SIG-M5 treated with dmso at 0.1 percent for 504 hours (cell line): Measurements from ENCODE around the gene RASA2.

Source experiments
- DNase-seq: peaks from one replicate; lab custom pipeline; 2025; ENCODE audit not compliant: unreplicated experiment; lab: John Stamatoyannopoulos, UW

The RASA2 gene, protein sequence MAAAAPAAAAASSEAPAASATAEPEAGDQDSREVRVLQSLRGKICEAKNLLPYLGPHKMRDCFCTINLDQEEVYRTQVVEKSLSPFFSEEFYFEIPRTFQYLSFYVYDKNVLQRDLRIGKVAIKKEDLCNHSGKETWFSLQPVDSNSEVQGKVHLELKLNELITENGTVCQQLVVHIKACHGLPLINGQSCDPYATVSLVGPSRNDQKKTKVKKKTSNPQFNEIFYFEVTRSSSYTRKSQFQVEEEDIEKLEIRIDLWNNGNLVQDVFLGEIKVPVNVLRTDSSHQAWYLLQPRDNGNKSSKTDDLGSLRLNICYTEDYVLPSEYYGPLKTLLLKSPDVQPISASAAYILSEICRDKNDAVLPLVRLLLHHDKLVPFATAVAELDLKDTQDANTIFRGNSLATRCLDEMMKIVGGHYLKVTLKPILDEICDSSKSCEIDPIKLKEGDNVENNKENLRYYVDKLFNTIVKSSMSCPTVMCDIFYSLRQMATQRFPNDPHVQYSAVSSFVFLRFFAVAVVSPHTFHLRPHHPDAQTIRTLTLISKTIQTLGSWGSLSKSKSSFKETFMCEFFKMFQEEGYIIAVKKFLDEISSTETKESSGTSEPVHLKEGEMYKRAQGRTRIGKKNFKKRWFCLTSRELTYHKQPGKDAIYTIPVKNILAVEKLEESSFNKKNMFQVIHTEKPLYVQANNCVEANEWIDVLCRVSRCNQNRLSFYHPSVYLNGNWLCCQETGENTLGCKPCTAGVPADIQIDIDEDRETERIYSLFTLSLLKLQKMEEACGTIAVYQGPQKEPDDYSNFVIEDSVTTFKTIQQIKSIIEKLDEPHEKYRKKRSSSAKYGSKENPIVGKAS

DNA sequence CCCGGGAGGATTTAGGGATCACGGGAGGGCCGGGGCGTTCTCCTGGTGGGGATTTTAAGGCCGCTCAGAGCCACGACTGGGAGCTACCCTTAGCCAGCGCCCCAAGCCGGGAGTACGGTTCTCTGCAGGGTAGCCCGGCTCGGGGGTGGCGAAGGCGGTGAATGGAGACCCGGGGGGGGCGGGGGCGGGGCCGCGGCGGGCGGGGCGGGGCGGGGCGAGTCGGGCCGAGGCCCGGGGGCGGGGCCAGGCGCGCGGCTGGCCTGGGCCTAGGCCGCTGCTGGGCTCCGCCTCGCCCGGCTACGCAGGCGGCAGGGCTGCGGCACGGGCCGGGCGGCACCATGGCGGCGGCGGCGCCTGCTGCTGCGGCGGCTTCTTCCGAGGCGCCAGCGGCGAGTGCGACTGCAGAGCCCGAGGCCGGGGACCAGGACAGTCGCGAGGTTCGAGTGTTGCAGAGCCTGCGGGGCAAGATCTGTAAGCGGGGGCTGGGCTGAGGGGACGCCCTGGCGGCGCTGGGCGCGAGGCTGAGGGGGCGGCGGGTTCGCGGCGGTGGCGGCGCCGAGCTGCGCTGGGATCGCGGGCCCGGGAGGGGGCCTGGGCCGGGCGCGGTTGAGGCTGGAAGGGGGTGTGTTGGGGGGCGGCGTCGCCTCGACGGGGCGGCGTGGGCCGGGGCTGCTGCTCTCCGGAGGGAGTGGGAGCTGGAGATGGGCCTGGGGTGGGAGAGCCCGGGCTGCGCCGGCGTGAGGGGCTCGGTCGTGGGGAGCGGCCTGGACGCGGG lies at the start of gene RASA2:
Gene RASA2 (plus strand): TSS at position 282 of the 775 bp plus-strand sequence. CDS start 57 bp downstream, at position 339.
- DNase-seq: peak; percentile 48

DNA sequence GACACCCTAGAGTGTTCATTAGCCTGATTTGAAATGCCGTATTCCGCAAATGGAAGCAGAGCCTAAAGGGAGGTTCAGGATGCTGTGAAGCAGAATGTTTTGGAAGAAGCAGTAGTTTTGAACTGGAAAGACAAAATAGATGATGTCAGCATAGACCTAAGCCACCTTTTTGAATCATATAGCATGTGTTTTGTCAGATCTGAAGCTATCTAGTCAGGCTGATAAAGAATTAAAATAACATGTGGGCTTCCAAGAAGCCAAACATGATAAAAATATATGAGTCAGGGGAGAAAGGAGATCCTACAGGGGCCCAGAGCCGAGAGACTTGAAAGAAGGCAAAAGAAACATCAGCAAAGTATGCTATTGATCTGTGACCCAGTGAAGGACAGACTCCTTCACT lies 47.2 kb upstream of the RASA2 start:
- no peak for DNase-seq

DNA sequence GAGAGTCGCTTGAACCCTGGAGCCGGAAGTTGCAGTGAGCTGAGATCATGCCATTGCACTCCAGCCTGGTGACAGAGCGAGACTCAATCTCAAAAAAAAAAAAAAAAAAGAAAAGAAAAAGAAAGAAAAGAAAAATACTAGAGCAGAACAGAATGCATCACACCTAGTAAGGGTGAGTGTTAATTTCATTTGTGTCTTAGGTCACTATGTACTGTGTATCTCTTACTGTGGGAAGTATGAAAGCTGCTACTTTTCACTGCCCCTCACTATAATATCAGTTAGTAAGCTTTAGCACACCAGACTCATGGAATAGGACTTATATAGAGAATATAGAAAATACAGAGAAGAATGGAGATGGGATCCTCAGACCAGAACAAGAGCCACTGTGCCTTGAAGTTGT lies 45.9 kb upstream of the RASA2 start:
- DNase-seq: no peak

DNA sequence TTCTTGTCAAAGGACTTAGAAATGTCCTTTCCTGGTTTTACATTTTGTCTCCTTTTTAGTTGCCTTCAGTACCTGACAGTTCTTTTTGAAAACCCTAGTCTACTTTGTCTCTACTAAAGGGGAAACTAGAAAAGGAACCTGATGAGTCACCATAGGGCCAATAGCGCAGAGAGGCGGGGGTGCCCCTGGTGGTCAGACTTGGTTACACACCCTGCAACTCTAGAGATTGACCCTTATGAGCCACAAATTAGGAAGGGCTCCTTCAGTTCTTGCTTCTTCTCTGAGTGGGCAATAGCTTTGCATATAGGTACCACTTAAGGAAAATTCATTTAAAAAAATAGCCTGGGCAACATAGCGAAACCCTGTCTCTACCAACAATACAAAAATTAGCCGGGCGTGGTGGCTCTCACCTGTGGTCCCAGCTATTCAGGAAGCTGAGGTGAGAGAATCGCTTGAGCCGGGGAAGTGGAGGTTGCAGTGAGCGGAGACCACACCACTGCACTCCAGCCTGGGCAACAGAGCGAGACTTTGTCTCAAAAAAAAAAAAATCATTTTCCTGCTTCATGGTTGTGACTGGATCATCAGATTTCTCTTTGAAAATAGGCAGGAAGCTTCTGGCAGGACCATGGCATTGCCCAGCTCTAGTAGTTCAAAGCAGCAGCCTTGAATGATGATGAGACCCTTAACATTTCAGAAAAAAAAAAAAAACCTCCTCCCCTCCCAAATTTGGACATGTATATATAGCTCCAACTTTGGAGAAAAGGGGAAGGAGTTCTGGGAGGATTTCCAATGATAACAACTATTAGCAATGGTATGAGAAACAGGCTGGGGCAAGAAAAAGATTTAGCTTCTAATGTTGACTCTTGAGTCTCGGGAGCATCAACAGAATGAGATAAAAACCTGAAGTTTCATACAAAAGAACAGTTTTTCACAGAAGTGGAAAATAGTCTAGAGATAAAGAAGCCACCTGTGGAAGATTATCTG lies 45.2 kb upstream of the RASA2 start:
- peak; percentile 91 for DNase-seq

DNA sequence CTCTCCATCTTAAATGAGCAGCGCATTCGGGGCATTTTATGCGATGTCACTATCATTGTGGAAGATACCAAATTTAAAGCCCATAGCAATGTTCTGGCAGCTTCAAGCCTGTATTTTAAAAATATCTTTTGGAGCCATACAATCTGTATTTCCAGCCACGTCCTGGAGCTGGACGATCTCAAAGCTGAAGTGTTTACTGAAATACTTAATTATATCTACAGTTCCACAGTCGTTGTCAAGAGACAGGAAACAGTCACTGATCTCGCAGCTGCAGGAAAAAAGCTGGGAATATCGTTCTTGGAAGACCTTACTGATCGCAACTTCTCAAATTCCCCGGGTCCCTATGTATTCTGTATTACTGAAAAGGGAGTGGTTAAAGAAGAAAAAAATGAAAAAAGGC lies 44.4 kb upstream of the RASA2 start:
- no peak for DNase-seq

DNA sequence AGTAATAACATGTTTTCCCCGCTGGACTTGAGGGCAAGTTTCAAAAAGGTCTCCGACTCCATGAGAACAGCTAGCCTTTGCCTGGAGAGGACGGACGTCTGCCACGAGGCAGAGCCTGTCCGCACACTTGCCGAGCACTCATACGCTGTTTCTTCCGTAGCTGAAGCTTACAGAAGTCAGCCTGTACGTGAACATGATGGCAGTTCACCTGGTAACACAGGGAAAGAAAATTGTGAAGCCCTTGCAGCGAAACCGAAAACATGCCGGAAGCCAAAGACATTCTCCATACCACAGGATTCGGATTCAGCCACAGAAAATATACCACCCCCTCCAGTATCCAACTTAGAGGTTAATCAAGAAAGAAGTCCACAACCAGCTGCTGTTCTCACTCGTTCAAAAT lies 43.9 kb upstream of the RASA2 start:
- no peak for DNase-seq

DNA sequence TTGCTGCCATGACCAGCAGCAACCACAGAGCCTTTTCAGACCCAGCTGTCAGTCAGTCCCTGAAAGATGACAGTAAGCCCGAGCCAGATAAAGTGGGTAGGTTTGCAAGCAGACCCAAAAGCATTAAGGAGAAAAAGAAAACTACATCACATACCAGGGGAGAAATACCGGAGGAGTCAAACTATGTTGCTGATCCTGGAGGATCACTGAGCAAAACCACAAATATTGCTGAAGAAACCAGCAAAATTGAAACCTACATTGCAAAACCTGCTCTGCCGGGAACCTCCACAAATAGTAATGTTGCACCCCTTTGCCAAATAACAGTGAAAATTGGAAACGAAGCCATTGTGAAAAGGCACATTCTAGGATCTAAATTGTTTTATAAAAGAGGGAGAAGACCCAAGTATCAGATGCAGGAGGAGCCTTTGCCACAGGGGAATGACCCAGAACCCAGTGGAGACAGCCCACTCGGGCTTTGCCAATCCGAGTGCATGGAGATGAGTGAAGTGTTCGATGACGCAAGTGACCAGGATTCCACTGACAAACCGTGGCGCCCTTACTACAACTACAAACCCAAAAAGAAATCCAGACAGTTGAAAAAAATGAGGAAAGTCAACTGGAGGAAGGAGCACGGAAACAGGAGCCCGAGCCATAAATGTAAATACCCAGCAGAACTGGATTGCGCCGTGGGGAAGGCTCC lies 42.1 kb upstream of the RASA2 start:
- no peak for DNase-seq

DNA sequence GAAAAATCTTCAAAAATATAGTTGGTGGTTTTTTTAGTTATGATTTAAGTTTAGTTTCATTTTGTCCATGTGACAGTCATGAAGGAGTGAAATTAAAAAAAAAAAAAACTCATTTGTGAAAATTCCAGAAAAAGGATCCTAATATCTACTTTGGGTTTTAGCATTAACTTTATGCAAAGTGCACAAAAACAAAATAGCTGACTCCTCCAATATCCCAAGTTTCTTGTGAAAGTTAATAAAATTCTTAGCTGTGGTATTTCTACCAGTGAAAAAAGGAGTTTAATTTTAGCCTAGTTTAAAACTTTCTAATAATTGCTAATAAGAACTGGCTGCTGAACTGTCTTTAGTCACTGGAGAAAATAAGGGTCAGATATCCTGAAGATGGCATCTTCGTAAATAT lies 40.8 kb upstream of the RASA2 start:
- DNase-seq: no peak

DNA sequence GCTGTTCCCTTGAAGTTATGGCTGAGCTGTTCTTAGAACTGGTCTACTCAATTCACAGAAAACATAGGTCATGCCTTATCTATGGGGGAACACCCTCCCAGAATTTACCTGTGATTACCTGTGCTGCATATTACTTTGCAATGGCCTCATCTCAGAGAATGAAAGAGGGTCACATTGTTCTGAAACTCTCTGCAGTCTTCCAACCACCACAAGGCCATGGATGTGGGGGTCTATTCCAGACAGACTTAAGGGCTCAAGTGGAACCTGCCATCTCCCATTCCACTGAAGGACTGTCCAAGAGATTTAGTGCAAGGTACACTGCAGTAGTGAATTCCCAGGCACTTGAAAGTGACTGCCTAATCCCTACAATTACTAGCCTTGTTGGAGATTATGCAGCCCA lies 40.1 kb upstream of the RASA2 start:
- no peak for DNase-seq

DNA sequence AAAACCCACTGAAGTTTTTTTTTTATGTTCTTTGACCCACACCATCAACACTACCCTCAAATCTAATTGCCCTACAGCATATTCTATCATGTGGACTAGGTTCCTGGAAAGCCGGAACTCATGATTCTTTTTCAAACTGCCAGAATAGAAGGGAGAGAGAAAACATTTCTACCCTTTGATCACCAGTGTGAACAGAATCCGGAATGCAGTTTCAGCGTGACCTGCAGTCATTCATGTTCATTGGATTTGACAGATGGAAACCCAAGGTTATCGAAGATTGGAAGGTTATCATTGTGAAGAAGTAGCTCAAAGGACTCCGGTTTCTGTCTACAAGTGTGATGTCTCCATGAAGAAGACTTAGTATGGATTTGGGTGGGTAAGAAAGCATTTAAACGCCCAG lies 39.4 kb upstream of the RASA2 start:
- no peak for DNase-seq

DNA sequence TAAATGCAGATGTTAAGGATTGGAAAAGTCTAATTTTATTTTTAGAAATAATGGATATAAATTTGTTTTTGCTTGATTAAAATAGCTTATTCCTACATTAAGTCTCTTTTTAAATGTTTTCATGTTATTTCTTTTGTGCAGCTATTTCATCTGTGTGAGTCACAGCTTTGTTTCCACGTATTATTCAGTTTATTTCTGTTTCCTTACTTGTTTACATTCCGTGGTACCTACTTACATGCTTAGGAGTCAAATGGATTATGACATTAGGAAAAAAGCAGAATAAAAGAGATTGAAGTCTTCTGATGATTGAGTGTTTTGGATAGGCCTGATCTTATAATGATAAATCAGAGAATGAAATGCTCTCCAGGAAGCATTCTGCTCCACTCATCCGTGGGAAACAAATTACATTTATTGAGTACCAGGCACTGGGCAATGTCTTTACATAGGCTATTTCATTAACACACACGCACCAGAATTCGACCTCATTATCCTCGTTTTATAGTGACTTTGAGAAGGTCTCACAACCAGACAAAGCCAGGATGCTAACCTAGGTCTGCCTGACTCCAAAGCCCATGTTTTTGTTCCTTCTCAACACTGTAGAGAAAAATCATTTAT lies 38.1 kb upstream of the RASA2 start:
- no peak for DNase-seq

DNA sequence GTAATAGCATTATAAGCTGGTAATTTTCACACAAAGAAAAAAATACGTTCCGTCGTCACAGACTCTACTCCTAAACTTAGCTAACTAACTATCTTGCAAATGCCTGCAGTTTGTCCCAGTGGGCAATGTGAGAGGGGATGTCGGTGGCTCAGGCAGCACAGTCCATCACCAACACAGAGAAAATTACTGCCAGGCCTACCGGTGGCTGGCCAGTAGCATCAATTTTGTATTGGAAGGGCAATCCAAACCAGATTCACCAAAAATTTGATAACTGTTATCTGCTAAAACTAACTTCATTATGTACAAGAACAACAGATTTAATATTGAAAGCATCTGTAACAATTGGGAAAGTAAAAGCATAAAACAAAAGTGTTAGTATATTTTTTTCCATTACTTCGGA lies 37.4 kb upstream of the RASA2 start:
- DNase-seq: no peak

DNA sequence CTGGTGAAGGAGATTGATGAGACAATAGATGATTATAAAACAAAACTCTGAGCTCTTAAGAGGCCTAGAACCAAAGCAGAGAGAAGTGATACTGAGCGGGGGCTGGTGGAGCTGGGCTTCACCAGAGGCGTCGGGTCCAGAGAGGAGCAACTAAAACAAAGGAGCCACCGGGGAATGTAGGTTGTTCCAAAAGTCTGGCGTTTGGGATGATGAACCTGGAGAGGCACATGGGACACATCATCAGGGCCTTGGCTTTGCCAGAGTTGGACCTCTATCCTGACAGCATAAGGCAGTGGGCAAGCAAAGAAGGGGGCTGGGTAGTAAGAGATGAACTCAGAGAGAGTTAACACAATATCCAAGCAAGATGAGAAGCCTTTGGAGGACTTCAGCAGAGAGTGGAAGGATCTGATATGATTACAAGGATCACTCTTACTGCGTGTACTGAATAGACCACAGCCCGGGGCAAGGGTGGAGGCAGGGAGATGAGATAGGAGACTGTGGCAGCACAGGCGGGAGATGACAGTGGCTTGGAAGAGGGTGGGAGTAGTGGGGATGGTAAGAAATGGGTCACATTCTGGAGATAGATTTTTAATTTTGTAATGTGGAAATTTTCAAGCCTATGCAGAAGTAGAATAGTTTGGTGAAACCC lies 36.0 kb upstream of the RASA2 start:
- no peak for DNase-seq

DNA sequence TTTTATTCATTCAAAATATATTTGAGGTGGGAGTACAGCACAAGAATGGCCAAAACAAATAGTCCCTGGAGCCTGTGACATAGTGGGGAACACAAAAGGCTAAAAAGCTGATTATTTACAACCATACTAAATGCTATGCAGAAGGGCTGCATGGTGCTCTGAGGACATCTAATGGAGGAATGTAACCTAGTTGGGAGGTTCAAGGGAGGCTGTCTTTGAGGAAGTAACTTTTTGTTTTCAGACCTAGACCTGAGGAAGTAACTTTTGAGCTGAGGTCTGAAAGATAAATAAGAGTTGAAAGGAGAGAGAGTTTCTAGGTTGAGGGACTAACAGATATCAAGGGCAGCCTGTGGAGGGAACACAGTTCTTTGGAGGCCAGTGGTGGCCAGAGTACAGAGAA lies 34.8 kb upstream of the RASA2 start:
- peak; percentile 91 for DNase-seq

DNA sequence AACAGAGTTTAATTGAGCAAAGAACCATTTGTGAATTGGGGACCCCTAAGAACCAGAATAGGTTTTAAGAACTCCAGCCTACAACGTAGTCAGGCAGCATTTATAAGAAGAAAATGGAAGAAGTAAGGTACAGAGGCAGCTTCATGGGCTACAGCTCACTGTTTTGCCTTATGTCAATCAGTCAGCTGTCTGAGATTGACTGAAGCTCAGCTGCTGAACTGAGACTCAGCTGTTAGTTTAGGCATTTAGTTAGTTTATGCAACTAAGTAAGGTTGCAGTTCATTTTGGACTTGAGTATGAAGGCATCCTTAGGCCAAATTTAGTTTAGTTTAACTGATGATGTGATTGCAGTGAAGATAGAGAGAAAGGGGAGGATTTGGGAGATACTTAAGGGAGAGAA lies 34.1 kb upstream of the RASA2 start:
- DNase-seq: no peak

DNA sequence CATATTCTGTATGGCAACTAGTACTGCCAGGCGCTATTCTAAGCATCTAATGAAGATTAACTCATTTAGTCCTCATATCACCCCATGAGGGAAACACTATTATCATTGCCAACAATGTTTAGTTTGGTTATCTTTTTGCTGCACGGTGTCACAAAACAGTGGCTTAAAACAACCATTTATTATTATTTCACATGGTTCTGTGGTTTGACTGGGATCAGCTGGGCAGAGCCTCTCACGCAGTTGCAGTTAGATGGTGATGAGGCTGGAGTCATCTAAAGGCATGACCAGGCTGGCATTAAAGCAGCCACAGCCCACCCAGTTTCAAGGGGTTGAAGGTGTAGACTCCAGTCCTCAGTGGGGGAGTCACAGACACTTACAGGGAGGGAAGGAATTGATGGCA lies 32.8 kb upstream of the RASA2 start:
- no peak for DNase-seq

DNA sequence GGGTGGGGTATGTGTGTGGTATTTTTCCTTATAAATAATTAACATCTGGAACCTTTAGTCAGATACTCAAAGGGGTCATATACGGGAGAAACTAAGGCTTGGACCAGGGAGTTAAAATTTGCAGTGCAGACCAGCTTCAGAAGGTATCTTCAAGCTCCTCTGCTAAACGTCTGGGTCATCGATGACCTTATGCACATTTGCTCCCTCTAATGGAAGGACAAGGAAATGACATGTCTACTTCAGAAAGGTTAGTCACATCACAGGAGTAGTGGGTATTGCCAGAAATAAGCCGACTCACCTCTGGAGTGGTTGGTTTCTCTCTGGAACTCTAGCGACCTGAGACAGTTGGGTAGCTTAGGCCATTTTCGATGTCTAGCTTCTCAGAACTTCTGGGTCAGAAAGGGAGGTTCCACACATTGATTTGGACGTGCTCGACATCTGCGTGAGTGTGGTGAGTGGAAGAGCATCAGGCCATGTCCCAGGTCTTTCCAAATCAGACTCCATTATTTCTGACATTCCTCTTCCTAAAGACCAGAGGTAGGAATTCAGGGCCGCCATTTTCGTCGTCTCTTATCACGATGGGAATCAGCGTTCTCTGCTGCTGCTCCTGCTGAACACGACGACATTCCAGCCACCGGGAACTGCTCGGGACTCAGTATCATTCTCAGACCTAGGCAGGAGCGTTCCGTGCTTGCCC lies 31.8 kb upstream of the RASA2 start:
- peak; percentile 88 for DNase-seq

DNA sequence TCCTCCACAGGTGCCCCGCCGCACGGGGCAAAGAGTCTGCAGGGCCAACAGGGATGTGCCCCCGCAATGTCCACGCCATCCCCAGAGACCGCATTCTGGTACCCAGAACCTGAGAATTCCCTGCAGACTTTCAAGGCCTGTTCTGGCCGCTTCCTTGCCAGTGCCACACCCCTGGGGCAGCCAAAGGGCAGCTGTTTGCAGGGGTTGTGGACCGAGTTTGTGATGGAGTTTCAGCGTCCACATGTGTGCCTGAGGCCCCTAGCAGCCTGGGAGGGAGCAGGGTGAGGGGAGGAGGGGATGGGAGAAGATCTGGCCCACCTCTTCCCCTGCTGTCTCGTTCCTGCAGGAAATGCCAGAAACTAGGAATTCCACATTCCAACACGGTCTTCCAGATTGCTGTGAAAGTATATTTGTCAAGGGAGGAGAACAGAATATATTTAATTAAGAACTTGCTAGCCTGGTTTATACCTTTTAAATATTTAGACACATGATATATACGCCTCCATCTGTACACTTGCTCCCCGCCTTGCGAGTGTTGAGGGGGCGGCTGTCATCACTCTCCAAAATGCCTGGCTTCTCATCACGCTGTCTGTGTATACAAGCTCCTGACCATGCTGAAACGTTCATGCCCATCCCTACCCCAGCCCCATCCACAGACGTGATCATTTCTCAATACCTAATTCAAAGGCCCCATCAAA lies 31.1 kb upstream of the RASA2 start:
- DNase-seq: peak; percentile 76
